GM12878 (cell line): ENCODE data around the gene SERPINE1. TPM values are rescaled to one million over a fixed set of nuclear protein-coding genes. Genes with fewer than 3 reads are reported as not detected.

Source experiments
- ATAC-seq: fragments of 200-7000 bp; cut with Tn5 transposase; 3 replicates; pipeline ENCODE4 v1.9.1; 2020; ENCODE audit warnings: mild to moderate bottlenecking, moderate library complexity
- BruUV-seq: library from RNA; stranded (reverse); fragments of 400-500 nt; replicated peaks from 2 replicates; lab custom pipeline; 2021; lab: Mats Ljungman, UMichigan
- CTCF ChIA-PET: fragments of 300-600 bp; sonication (Branson Sonifier 250); formaldehyde crosslinking; extraction: SDS; loops from one replicate; lab custom pipeline; 2021; ENCODE audit warnings: inconsistent platforms; lab: Yijun Ruan, JAX
- POLR2A ChIA-PET: fragments of 350-600 bp; formaldehyde crosslinking; extraction: SDS; loops from one replicate; lab custom pipeline; 2021; ENCODE audit warnings: inconsistent platforms; lab: Charles Lee
- RAD21 ChIA-PET: fragments of 300-600 bp; sonication (Branson Sonifier 250); formaldehyde crosslinking; loops from one replicate; lab custom pipeline; 2023; ENCODE audit warnings: antibody characterized with exemption; ENCODE audit not compliant: unreplicated experiment; lab: Charles Lee
- SMC1A ChIA-PET: fragments of 300-600 bp; sonication (Branson Sonifier 250); formaldehyde crosslinking; loops from one replicate; lab custom pipeline; 2023; ENCODE audit not compliant: unreplicated experiment, uncharacterized antibody; lab: Charles Lee
- DNase-seq: peaks from one replicate; pipeline ENCODE4 v3.0.0-alpha.2; 2011; ENCODE audit warnings: low read depth, low spot score
- FAIRE-seq: peaks from 3 replicates; lab custom pipeline; 2011; peaks lifted over from hg19 to GRCh38; lab: Jason Lieb, UNC
- H2AFZ ChIP-seq: 2 replicates; pipeline ENCODE4 v1.6.0; 2011; ENCODE audit warnings: low read depth, low read length, control low read depth; ENCODE audit not compliant: control insufficient read depth
- H3K27ac ChIP-seq: 2 replicates; pipeline ENCODE4 v1.5.1; 2011; ENCODE audit warnings: control low read depth; ENCODE audit not compliant: control insufficient read depth, insufficient read depth
- H3K27me3 ChIP-seq, 2 experiments: replicated peaks in 1 of 2; 2 replicates each; pipeline versions ENCODE4 v1.6.0 to v1.6.1; 2011; ENCODE audit warnings: low read length in 1 of 2; ENCODE audit not compliant: control insufficient read depth in 2 of 2, insufficient read depth in 2 of 2
- H3K36me3 ChIP-seq, 2 experiments: 2 replicates each; pipeline ENCODE4 v1.5.1; 2011; ENCODE audit warnings: low read length in 1 of 2; ENCODE audit not compliant: control insufficient read depth in 2 of 2, insufficient read depth in 2 of 2
- H3K4me1 ChIP-seq: 2 replicates; pipeline ENCODE4 v1.6.1; 2011; ENCODE audit warnings: mild to moderate bottlenecking, low read length, moderate library complexity, mixed read lengths; ENCODE audit not compliant: control insufficient read depth, insufficient read depth
- H3K4me2 ChIP-seq: 2 replicates; pipeline ENCODE4 v1.6.0; 2011; ENCODE audit warnings: control low read depth; ENCODE audit not compliant: control insufficient read depth, insufficient read depth
- H3K4me3 ChIP-seq: fragments of 200-600 bp; sonication (generic); 2 replicates; pipeline ENCODE4 v1.5.1; 2016
- H3K79me2 ChIP-seq: 2 replicates; pipeline ENCODE4 v1.6.0; 2011; ENCODE audit warnings: low read length; ENCODE audit not compliant: control insufficient read depth, insufficient read depth
- H3K9ac ChIP-seq: 2 replicates; pipeline ENCODE4 v1.8.0; 2011; ENCODE audit warnings: low read length, control low read depth, mixed read lengths; ENCODE audit not compliant: control insufficient read depth, insufficient read depth
- H3K9me3 ChIP-seq: replicated peaks from 3 replicates; pipeline ENCODE4 v1.5.1; 2011; ENCODE audit warnings: mild to moderate bottlenecking, low read length; ENCODE audit not compliant: control insufficient read depth, insufficient read depth
- H4K20me1 ChIP-seq: 2 replicates; pipeline ENCODE4 v1.6.0; 2011; ENCODE audit not compliant: control insufficient read depth, insufficient read depth
- CREB1 ChIP-seq: IDR thresholded peaks from 2 replicates; pipeline ENCODE4 v1.6.1; 2012; ENCODE audit warnings: low read depth, mild to moderate bottlenecking, inconsistent platforms
- EGR1 ChIP-seq, 2 experiments: IDR thresholded peaks; 1 replicate in 1 of 2; 2 replicates in 1 of 2; pipeline ENCODE4 v1.6.1; 2011 to 2012; ENCODE audit warnings: low read depth in 2 of 2, low read length in 2 of 2, borderline replicate concordance in 1 of 2, mild to moderate bottlenecking in 1 of 2, moderate library complexity in 1 of 2
- MLLT1 ChIP-seq: fragments of 450-650 bp; IDR thresholded peaks from 2 replicates; pipeline ENCODE4 v1.6.1; 2016; ENCODE audit warnings: mild to moderate bottlenecking
- WGBS: methylation state at CpG from one replicate; pipeline ENCODE4 v1.1.6; 2016; ENCODE audit warnings: low lambda C conversion rate; ENCODE audit not compliant: insufficient replicate concordance, insufficient coverage; ENCODE audit errors: missing lambda C conversion rate; 5-methylcytosine and 5-hydroxymethylcytosine counted together
- in situ Hi-C: fragments of 300-500 bp; cut with MboI; formaldehyde crosslinking; loops from 9 replicates; pipeline ENCODE4 v1.14.3; 2018; ENCODE audit warnings: mixed read lengths
- intact Hi-C: fragments of 100-400 bp; cut with micrococcal nuclease; formaldehyde crosslinking; loops from one replicate; pipeline ENCODE4 v1.14.2; 2022; ENCODE audit not compliant: unreplicated experiment
- polyA plus RNA-seq, 11 experiments: library from polyadenylated mRNA; depleted of rRNA in 4 of 11; unstranded in 6 of 11; stranded (reverse) in 5 of 11; fragments of >200 nt; fragmentation: Nextera tagmentation in 4 of 11; fragmentation: Illumina TruSeq in 1 of 11; extraction: Ambion mirVana in 4 of 11; extraction: Trizol in 1 of 11; gene quantifications; 1 replicate in 1 of 11; 2 replicates in 10 of 11; pipeline versions ENCODE4 v1.2.1 to v1.2.3, GENCODE V29; 2011 to 2016; ENCODE audit warnings: inconsistent platforms in 2 of 11, missing spikeins in 2 of 11, low read depth in 1 of 11
- total RNA-seq, 4 experiments: library from RNA; depleted of rRNA in 3 of 4; stranded (reverse); fragments of >200 nt in 3 of 4; fragmentation: Illumina TruSeq in 1 of 4; extraction: Trizol in 1 of 4; gene quantifications; 2 replicates each; pipeline versions ENCODE4 v1.2.1 to v1.2.3, GENCODE V29; 2013 to 2021

The SERPINE1 gene
- total and polyA plus RNA-seq, 10 of the 15 experiments (the other 5 are each of a cell fraction or from before 2014, with no cell fraction given) = 0.20 to 2.4 (median 0.44) TPM

GRCh38 chr7:101154693-101155102 lies 27.8 kb downstream of the SERPINE1 start:
- H3K79me2 ChIP-seq = peaks cover 9% of the 10 kb centered on the region
- H3K4me3 ChIP-seq = peak overlapping the region; percentile 85
- 2% methylated on average over 22 of the region's 34 CpGs for WGBS
- BruUV-seq = no TSS peak
- in situ Hi-C loops (no loop called here), intact Hi-C loops (no loop called here)
- SMC1A ChIA-PET = interaction anchor here (1.0 kb wide), 1 partner anchor 11 kb away, joined by 3 read pairs; no protein-coding TSS in a partner anchor
- no peaks in the 10 kb centered on the region for H3K9me3 ChIP-seq
- H2AFZ ChIP-seq = peak overlapping the region; percentile 53
- H3K4me2 ChIP-seq = peak overlapping the region; percentile 79
- no peaks in the 10 kb centered on the region for H3K27me3 ChIP-seq
- POLR2A ChIA-PET = interaction anchor here (0.5 to 2.0 kb wide), 5 partner anchors 11 to 290 kb away, joined by 3 to 8 read pairs (median 4); no protein-coding TSS in a partner anchor
- peaks cover 4 to 5% of the 10 kb centered on the region in 2 experiments; a peak in 3 of 4 replicates for H3K36me3 ChIP-seq
- H3K4me1 ChIP-seq = peaks cover 3% of the 10 kb centered on the region; the same call in 1 of the 2 replicates
- DNase-seq (no peak), ATAC-seq (peak; percentile 66), FAIRE-seq (no peak)
- H4K20me1 ChIP-seq = no peaks in the 10 kb centered on the region
- peak overlapping the region; percentile 82 for H3K9ac ChIP-seq
- peak overlapping the region; percentile 65 for H3K27ac ChIP-seq
- CTCF ChIA-PET = interaction anchor here (1.1 to 7.8 kb wide), 4 partner anchors 11 to 37 kb away, joined by 3 to 112 read pairs (median 8); partner anchors contain the start of gene VGF
- TF ChIP-seq MLLT1 (0 out of 2 replicates have a peak, but pooled peaks have one; percentile 33), EGR1 (IDR thresholded peaks at IDR 0.05; ENCODE audit: borderline replicate concordance in 1 of 2, low read depth in 2 of 2, low read length in 2 of 2) (peak in 1 of 2 experiments; percentile 22; a peak in 1 of 3 replicates), CREB1 (no peak)
- RAD21 ChIA-PET = interaction anchor here (0.6 to 3.8 kb wide), 4 partner anchors 11 to 460 kb away, joined by 3 to 18 read pairs (median 4); no protein-coding TSS in a partner anchor
